Activated CD8-positive, alpha-beta memory T cell treated with anti-CD3 and anti-CD28 coated beads for 1 hour (primary cell): ENCODE measurements around the gene LAMA3.
"Not testable (repeated sequence)": the region's sequence is repeated elsewhere in the genome, so short reads cannot be mapped to it uniquely, and the experiment has no call there.

Experiments used
- DNase-seq, 2 donors: peaks; one replicate each; pipeline ENCODE4 v3.0.0-alpha.2; 2020; ENCODE audit warnings: low read depth in 1 of 2; ENCODE audit errors: extremely low read depth in 1 of 2

Gene LAMA3

DNA sequence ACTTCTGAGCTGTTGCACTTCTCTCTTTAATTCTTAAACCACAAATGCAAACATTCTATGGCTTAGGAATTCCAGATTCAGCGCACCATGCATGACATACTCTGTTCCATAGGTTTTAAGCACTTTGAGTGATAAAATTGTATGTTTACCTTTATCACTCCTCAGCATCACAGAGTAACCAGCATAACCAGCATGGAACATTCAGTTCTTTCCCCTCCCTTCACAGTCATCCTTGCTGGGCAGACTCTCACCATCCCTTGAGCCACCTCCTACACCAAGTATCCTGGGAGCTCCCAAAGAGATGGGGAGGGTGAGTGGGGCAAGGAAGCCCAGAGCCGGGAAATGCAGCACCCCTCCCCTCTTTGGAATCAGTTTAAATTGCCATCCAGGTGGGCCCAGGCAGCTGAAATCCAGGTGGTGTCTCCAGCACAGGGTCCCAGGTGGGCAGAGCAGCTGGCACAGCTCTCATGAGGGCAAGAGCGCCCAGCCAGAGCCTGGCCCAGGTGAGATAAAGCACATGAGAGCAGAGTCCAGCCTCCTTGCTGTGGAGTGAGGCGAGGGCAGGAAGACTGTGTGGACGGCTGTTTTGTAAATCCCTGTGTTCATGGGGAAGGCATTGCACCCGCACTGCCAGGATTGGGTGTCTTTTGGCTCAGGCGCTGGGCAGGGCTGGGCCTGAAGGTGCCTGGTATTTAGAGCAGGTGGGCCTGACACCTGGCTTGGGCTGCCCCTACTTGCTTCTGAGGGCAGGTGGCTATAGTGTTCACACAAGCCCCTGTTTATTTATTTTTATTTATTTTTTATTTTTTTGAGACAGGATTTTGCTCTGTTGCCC is 36.8 kb downstream of the LAMA3 start:
- DNase-seq, result no peak

DNA sequence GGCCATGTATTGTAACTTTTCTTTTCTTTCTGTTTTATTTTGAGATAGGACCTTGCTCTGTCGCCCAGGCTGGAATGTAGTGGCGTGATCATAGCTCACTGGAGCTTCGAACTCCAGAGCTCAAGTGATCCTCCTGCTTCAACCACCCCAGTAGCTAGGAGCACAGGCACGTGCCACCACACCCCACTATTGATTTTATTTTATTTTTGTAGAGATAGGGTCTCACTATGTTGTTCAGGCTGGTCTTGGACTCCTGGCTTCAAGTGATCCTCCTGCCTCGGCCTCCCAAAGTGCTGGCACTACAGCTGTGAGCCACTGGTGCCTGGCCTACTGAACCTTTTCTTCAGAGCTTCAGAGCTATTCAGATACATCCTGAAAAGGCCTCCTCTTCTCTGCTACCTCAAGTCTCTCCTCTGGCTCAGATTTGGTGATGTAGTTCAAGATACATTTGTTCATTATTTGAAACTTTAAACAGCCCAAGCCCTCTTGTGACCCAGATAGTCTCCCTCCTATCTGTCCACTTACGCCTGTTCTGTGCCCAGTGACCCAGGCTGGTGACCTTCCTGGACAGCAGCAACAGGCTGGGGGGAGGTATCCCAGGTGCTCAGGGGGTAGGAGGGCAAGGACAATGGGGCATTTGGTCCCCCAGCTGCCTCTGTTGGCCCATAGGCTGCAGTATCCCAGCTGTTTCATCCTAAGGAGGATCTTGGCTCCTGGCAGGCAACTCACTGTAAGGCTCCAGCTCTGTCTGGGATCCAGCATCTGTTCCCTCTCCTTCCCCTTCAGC is 38.6 kb downstream of the LAMA3 start:
- DNase-seq, result no peak

DNA sequence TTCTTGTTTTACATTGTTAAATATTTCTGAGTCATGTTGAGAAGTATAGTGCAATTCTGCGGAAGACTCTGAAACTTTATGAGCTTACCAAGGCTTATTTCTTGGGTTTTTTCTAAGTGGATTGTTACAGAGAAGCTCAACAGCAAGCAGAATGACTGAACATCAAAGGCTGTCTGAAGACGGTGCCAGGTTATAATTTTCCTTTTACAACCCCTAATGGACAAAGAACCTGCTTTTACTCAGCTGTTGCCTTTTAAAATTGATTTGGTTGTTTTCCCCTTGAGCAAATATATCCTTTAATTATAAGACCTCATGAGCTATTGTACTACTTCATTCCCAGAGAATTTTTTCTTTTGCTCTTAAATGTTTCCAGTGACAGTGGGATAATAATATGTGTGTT is 41.6 kb downstream of the LAMA3 start:
- DNase-seq, result no peak

DNA sequence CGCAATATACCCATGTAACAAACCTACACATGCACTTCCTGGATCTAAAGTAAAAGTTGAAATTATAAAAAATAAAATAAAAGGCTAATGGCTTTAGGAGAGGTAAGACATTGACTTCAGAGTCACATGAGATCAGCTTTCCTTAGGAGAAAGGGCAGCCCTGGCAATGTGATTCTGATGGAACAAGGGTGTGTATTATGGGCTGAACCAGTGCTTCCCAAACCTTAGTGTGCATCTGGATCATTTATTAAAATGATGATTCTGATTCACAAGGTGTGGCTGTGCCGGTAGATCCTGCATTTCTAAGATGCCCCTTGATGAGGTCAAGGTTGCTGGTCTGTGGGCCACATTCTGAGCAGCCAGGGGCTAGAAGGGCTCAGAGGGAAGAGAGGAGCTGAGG is 42.6 kb downstream of the LAMA3 start:
- no peak for DNase-seq

- no peak for DNase-seq
Measured at GRCh38 chr18:23732439-23732838, 43.2 kb downstream of the LAMA3 start.

DNA sequence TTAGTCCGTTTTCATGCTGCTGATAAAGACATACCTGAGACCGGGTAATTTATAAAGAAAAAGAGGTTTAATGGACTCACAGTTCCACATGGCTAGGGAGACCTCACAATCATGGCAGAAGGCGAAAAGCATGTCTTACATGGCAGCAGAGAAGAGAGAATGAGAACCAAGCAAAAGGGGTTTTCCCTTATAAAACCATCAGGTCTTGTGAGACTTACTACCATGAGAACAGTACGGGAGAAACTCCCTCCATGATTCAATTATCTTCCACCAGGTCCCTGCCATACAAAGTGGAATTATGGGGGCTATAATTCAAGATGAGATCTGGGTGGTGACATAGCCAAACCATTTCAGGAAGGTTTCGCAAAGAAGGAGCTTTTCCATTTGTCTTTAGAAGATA is 44.0 kb downstream of the LAMA3 start:
- DNase-seq, result not testable (repeated sequence)

DNA sequence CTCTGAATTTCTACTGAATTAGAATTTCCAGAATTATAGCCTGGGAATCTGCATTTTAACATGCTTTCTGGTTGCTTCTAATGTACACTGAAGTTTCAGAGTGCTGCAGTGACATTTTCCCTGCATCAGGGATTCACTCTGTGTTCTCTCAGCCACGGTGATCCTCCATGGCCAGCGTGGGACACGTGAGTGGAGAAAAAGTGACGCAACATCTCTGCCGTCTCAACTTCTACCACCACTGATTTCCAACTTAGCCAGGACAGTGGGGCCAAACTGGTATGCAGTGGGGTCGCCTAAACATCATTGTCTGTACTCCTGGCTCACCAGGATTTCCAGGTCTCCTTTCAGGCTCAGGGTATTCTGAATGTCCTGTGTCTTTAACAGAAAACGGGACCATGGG is 44.6 kb downstream of the LAMA3 start:
- no peak for DNase-seq

- no peak for DNase-seq
Measured at GRCh38 chr18:23735021-23735464, 45.8 kb downstream of the LAMA3 start.

GRCh38 chr18:23737578-23737977 is 48.3 kb downstream of the LAMA3 start:
- DNase-seq, result no peak

DNA sequence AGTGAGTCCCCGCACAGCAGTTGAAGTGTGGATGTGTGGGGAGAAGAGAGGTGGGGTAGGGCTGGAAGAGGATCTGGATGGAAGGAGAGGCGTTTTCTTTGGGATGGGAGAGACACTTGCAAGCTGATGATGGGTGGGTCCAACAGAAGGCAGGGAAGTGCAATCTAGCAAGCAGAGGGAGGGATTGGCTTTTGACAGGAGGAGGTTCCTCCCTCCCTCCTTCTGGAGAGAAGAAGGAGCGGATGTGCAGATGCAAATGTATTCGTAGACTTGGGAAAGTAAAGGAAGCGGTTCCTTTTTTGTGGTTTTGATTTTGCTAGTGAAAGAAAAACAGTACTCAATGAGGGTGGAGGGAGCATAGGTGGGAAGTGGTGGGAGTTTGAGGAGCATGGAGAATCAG is 48.9 kb downstream of the LAMA3 start:
- DNase-seq, result no peak

- DNase-seq, result no peak
Measured at GRCh38 chr18:23738575-23738974, 49.3 kb downstream of the LAMA3 start.

DNA sequence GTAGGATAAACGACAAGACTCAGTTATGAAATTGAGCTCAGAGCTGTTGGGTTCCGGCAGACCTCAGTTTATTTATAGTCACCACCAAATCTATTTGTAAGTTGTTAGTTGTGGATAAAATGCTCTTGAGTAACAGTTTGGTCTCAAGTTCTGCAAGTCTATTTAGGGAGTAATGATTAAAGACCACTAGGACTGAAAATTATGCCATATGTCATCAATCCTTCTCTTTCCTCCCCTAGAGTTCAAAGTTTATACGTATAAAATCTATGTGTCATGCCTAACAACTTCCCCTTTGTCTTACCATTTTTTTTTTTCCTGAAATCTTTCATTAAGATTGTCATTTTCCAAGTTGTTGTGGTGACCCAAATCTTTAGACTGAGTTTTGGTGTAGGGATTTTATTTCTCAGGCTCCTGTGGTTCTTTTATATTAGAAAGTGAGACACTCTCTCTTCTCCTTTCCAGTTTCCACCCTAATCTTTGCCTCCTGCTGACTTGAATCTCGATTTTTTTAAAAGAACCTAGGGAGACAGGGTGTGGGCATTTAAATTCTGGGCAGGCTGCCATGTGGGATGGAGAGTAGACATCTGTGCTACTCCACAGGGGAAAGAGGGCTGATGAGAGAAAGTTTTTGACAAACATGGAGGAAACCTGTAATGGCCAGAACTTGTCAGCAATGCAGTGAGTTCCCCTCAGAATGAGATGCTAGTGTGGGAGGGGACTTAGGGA is 51.0 kb downstream of the LAMA3 start:
- DNase-seq, result no peak

GRCh38 chr18:23741967-23742366 is 52.7 kb downstream of the LAMA3 start:
- not testable (repeated sequence) for DNase-seq

DNA sequence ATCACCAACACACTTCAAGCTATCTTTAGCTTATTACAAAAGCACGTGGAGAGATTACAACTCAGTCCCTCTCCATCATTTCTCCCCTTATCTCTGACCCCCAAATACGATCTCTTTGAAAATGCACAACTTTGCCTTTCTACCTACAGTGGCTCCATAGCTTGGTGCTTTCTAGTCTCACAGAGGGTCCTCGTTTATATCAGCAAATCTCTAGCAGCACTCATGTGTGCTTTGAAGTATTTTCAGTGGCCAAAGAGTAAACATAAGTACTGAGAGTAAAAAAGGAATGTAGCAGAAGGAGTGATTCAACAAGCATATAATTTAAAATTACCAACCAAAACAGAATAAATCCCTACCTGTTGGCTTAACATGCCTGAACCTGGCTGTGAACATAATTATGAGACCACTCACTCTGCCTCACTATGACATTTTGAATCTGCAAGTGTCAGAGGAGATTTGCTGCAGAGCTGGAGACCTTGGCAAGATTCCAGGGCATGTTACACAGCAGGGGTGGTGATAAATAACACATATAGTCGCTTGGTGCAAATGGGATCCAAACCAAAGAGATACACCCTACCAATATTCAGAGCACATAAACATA is 54.6 kb downstream of the LAMA3 start:
- no peak for DNase-seq

DNA sequence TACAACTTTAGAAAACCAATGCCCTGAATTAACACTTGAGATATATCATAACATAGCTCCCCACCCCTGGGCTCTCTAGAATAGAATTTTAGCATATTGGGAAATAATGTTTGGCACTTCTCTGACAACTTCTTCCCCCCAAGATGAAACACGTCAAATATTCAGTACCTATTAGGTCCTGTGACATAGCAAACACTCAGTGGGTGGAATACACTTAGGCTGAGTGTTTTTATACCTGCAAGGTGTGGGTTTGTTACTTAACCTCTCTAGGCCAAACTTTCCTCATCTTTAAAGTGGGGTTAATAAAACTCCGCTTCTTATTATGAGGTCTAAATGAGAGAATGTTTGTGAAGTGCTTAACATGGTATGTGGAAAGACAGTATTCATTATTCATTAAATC is 56.1 kb downstream of the LAMA3 start:
- no peak for DNase-seq

DNA sequence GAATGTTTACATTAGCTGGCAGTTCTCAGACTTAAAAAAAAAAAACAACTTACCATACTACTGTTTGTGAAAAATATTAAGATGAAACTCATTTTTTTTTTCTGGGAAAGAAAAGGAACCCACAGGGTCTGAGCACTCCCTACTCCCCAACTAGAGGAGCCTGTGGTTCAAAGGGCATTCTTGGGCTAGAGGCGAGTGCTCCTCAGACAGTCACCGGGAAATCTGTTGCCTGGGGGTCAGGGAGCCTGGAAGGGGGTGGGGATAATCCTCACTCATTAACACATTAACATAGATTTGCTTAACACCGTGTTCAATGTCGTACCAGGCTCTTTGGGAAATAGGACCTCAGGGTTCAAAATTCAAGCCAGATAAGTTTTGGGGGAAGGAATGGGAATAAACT is 57.6 kb downstream of the LAMA3 start:
- DNase-seq, result no peak

GRCh38 chr18:23752363-23752762 is 63.1 kb downstream of the LAMA3 start:
- DNase-seq, result no peak

DNA sequence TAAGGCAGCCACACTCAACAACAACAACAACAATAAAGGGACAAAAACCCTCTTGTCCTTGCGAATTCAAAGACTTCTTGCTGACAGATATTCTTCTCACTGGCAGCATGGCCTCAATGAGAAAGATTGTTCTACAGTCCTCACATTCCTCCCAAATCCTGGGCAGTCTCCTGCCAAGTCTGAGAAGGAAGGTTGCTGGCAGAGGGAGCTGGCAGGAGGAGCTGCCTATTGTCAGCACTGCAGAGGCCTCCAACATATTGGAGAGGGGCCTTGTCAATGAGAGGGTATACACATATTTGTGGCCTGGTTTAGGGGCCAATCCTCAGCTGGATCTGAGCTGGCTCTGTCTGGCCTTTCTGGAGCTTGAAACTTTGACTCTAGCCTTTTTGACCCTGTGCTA is 63.5 kb downstream of the LAMA3 start:
- DNase-seq, result no peak

GRCh38 chr18:23756590-23757436 is 67.6 kb downstream of the LAMA3 start:
- no peak for DNase-seq

- no peak for DNase-seq
Measured at GRCh38 chr18:23757437-23757733, 68.1 kb downstream of the LAMA3 start.
